ENCODE results near the gene NDUFS6.

The NDUFS6 gene

GRCh38 chr5:1778138-1779020 is 22.8 kb upstream of the NDUFS6 start:
- no peak for DNase-seq (ENCODE audit: low spot score)
- no peak overlapping the region for H3K27ac ChIP-seq
- ChIA-PET POLR2A (ENCODE audit: low non-redundant PET) (no interaction called here), CTCF (no interaction called here)
- no peak for TF ChIP-seq CTCF (conservative IDR thresholded peaks at IDR 0.05; ENCODE audit: low read depth)

DNA sequence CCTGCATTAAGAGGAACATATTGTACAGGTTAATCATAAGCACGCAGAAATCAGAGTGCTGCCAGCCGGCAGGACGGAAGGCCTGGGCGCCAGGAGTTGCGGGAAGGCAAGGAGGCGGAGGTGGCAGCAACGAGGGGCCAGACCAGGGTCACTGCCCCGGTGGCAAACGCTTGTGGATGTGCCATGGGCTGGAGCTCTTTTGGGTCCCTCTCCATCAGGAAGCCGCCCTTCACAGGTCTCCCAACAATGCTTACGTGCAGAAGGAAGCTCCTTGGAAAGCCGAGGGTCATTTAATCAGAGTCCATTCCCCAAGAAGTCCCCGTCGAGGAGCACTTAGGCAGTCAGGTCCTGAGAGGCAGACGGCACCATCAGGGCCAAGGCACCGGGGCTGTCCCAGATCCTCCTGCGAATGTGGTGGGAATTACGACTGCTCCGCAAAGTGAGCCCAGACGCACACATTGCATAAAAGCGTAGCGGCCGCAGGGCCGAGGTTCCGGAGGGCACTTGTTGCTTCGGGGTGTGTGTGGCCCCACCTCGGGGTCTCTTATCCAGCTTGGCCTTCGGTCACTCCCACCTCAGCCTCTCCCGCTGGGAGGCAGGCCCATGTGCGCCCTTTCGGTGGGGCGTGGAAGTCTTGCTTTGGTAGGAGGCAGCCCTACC is 22.1 kb upstream of the NDUFS6 start:
- DNase-seq (ENCODE audit: low spot score), result no peak
- POLR2A ChIA-PET (ENCODE audit: low non-redundant PET), result no interaction called here
- H3K27ac ChIP-seq, result no peak overlapping the region
- TF ChIP-seq CTCF (conservative IDR thresholded peaks at IDR 0.05; ENCODE audit: low read depth), result no peak
- CTCF ChIA-PET, result no interaction called here

DNA sequence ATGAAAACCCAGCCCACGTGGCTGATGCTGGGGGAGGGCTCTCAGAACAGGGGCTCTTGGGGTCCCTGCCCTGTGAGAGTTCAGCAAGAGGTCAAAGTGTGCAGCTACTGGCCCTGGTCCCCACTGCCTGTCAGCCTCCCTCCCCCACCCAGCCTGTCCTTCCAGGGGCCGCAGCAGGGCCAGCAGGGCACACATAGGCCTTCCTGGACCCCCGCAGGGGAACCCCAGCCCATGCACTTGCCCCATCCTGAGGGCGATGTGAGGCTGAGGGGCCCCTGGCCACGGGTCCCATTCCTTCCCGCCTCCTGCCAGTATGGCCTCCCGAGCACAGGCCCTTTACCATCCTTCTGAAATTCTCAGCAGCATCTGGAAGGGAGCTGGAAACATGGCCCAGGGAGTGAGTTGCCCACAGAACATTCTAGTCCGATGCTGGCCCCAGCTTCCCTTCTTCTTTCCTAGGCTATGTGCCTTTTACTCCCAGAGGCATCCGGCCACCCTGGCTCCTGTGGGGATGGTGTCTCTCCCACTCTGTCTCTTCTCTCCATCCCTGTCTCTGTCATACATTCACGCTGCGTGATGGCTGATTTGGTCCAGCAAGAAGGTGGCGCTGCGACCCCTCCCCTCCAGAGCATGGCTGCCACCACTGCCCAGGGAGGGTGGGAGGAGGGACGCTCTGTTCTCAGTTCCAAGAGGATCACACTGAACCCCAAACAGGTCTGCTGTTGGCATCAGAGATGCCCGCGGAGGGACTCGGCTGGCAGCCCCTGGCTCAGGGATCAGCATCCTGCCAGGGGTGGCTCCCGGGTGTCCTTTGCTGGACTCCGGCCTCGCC is 21.2 kb upstream of the NDUFS6 start:
- H3K27ac ChIP-seq, result no peak overlapping the region
- no peak for DNase-seq (ENCODE audit: low spot score)
- no peak for TF ChIP-seq CTCF (conservative IDR thresholded peaks at IDR 0.05; ENCODE audit: low read depth)
- ChIA-PET CTCF (no interaction called here), POLR2A (ENCODE audit: low non-redundant PET) (no interaction called here)

- no peak overlapping the region for H3K27ac ChIP-seq
- no peak for TF ChIP-seq CTCF (conservative IDR thresholded peaks at IDR 0.05; ENCODE audit: low read depth)
- DNase-seq (ENCODE audit: low spot score), result no peak
- CTCF ChIA-PET, result interaction anchor here (0.6 kb wide), 1 partner anchor 107 kb away, joined by 3 read pairs; no protein-coding TSS in a partner anchor
- POLR2A ChIA-PET (ENCODE audit: low non-redundant PET), result no interaction called here
Observed at GRCh38 chr5:1780614-1780930, 20.6 kb upstream of the NDUFS6 start.

DNA sequence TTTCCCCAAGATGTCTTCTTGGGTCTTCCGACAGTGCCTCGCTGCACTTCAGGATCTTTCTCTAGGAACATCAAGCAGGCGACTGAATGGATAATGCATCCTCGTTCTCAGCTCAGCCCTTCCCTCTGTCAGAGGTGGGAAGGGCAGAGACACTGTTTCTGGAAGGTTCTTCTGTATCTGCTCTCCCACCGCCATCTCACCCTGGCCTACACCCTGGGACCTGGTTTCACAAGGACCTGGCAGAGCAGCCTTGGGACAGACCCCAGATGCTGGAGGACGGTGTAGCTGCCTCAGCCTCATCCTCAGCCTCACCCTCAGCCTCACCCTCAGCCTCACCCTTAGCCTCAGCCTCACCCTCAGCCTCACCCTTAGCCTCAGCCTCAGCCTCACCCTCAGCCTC is 20.1 kb upstream of the NDUFS6 start:
- ChIA-PET CTCF (interaction anchor here (0.6 kb wide), 1 partner anchor 106 kb away, joined by 3 read pairs; no protein-coding TSS in a partner anchor), POLR2A (ENCODE audit: low non-redundant PET) (no interaction called here)
- TF ChIP-seq CTCF (conservative IDR thresholded peaks at IDR 0.05; ENCODE audit: low read depth), result no peak
- H3K27ac ChIP-seq, result no peak overlapping the region
- no peak for DNase-seq (ENCODE audit: low spot score)

GRCh38 chr5:1781726-1782384 is 19.4 kb upstream of the NDUFS6 start:
- H3K27ac ChIP-seq, result no peak overlapping the region
- no peak for DNase-seq (ENCODE audit: low spot score)
- CTCF ChIA-PET, result interaction anchor here (0.5 kb wide), 1 partner anchor 94 kb away, joined by 3 read pairs; no protein-coding TSS in a partner anchor
- TF ChIP-seq CTCF (conservative IDR thresholded peaks at IDR 0.05; ENCODE audit: low read depth), result no peak
- POLR2A ChIA-PET (ENCODE audit: low non-redundant PET), result no interaction called here
